Upper lobe of left lung (tissue), 6 donors: ENCODE measurements around the gene PLCG2. TPM values are rescaled to one million over a fixed set of nuclear protein-coding genes. Genes with fewer than 3 reads are reported as not detected.

Experiments
- ATAC-seq, 2 donors: fragments of 200-7000 bp; cut with Tn5 transposase; one replicate each; pipeline ENCODE4 v1.9.1; 2022; ENCODE audit warnings: mild to moderate bottlenecking in 2 of 2, moderate library complexity in 2 of 2; ENCODE audit not compliant: low FRiP score in 2 of 2
- DNase-seq, 2 donors: peaks; one replicate each; pipeline ENCODE4 v3.0.0-alpha.2; 2019 to 2020
- H3K27ac ChIP-seq, 4 donors: fragments of 200-600 bp; sonication (generic); one replicate each; pipeline ENCODE4 v1.5.1; 2016 to 2019
- H3K27me3 ChIP-seq, 4 donors: fragments of 200-600 bp; sonication (generic); one replicate each; pipeline ENCODE4 v1.5.1; 2017 to 2019
- H3K36me3 ChIP-seq, 4 donors: fragments of 200-600 bp; sonication (generic); one replicate each; pipeline ENCODE4 v1.5.1; 2016 to 2019
- H3K4me1 ChIP-seq, 4 donors: fragments of 200-600 bp; sonication (generic); one replicate each; pipeline ENCODE4 v1.5.1; 2018 to 2019
- H3K4me3 ChIP-seq, 4 donors: fragments of 200-600 bp; sonication (generic); one replicate each; pipeline ENCODE4 v1.5.1; 2017 to 2019; ENCODE audit warnings: mild to moderate bottlenecking in 2 of 4, moderate library complexity in 1 of 4
- H3K9me3 ChIP-seq, 4 donors: fragments of 200-600 bp; sonication (generic); one replicate each; pipeline ENCODE4 v1.5.1; 2018 to 2019
- EP300 ChIP-seq, 4 donors: sonication (generic); formaldehyde crosslinking; IDR thresholded peaks; one replicate each; pipeline ENCODE4 v1.5.1; 2017; ENCODE audit warnings: antibody characterized with exemption in 4 of 4, control low read depth in 2 of 4
- POLR2A ChIP-seq, 4 donors: fragments of 450-650 bp; IDR thresholded peaks; one replicate each; pipeline ENCODE4 v1.5.1; 2016 to 2017; ENCODE audit warnings: antibody characterized with exemption in 4 of 4, mild to moderate bottlenecking in 2 of 4
- POLR2AphosphoS5 ChIP-seq, 2 donors: sonication (generic); formaldehyde crosslinking; IDR thresholded peaks; one replicate each; pipeline ENCODE4 v1.5.1; 2017; ENCODE audit warnings: antibody characterized with exemption in 2 of 2
- WGBS, 2 donors: methylation state at CpG; one replicate each; pipeline ENCODE4 v1.1.5; 2017 to 2018; 5-methylcytosine and 5-hydroxymethylcytosine counted together
- total RNA-seq, 6 donors: library from RNA; depleted of rRNA in 4 of 6; stranded (reverse); fragments of >200 nt in 4 of 6; gene quantifications; one replicate each; pipeline versions ENCODE4 v1.1.0 to v1.2.1, GENCODE V29; 2016 to 2021
- TF ChIP-seq, protein P1 (sequence below), 6 experiments: fragments of 450-650 bp in 4 of 6; fragments of 200-600 bp in 2 of 6; sonication (generic) in 2 of 6; IDR thresholded peaks; one replicate each; pipeline ENCODE4 v1.5.1; 2016 to 2019; ENCODE audit warnings: antibody characterized with exemption in 6 of 6
- donor health status: DM: no; HTN: no; CAD: no; lungs with moderate emphysema.
- donor health status: DM: no; HTN: yes; CAD: no; lungs with severe emphysema.

The PLCG2 gene
- total RNA-seq, 6 donors from 2014 or later, result 13.8 to 85.9 (median 35.1) TPM

DNA sequence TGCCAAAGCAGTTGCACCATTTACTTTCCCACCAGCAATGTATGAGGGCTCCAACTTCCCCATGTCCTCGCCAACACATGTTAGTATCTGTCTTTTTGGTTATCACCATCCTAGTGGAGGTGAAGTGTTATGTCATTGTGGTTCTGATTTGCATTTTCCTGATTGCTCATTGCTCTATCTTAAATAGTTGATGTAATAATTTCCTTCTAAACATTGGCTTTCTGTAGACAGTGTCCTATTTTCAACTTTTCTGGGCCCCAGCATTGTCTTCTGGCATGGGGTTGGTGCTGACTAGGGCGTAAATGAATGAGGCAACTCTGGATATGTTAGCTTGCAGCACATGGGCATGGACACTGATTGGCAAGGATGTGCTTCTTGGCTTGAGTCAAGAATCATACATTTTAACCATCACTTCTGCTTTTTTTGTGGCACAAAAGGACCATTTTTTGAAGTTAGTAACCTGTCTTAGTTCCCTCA, 25.1 kb downstream of the PLCG2 start:
- H3K4me3 ChIP-seq, result no peak overlapping the region
- no peaks in the 10 kb centered on the region for H3K9me3 ChIP-seq
- no peaks in the 10 kb centered on the region for H3K27me3 ChIP-seq
- ATAC-seq (no peak), DNase-seq (no peak)
- WGBS, 2 donors, result 70 to 75% methylated on average over 2 of the region's 2 CpGs
- peaks cover 0 to 3% (median 0%) of the 10 kb centered on the region in 4 donors for H3K4me1 ChIP-seq
- no peak for TF ChIP-seq POLR2AphosphoS5 (IDR thresholded peaks at IDR 0.05)
- no peak for TF ChIP-seq POLR2A (IDR thresholded peaks at IDR 0.05)
- TF ChIP-seq EP300 (IDR thresholded peaks at IDR 0.05), result no peak
- TF ChIP-seq, protein P1, sequence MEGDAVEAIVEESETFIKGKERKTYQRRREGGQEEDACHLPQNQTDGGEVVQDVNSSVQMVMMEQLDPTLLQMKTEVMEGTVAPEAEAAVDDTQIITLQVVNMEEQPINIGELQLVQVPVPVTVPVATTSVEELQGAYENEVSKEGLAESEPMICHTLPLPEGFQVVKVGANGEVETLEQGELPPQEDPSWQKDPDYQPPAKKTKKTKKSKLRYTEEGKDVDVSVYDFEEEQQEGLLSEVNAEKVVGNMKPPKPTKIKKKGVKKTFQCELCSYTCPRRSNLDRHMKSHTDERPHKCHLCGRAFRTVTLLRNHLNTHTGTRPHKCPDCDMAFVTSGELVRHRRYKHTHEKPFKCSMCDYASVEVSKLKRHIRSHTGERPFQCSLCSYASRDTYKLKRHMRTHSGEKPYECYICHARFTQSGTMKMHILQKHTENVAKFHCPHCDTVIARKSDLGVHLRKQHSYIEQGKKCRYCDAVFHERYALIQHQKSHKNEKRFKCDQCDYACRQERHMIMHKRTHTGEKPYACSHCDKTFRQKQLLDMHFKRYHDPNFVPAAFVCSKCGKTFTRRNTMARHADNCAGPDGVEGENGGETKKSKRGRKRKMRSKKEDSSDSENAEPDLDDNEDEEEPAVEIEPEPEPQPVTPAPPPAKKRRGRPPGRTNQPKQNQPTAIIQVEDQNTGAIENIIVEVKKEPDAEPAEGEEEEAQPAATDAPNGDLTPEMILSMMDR (IDR thresholded peaks at IDR 0.05), result no peak
- no peak overlapping the region for H3K27ac ChIP-seq
- H3K36me3 ChIP-seq, result no peaks in the 10 kb centered on the region

DNA sequence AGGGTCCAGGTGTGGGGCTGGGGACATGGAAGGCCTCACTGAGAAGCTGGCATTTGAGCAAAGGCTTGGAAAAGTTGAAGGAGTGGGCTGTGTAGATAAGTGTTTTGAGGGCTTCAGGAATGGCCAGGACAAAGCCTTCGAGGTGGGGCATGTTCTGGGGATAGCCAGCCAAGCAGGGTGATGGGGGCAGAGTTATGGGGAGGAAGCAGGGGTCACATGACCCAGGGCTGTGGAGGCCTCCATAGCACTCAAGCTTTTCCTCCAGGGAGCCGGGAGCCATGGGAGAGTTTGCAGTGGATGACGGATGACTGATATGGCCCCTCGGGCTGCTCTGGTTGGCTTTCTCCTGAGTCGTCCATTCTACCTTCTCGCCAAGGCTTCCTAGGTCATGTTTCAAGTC, 27.6 kb downstream of the PLCG2 start:
- H3K27me3 ChIP-seq, result no peaks in the 10 kb centered on the region
- WGBS, 2 donors, result 76 to 87% methylated on average over 6 of the region's 6 CpGs
- no peaks in the 10 kb centered on the region for H3K9me3 ChIP-seq
- H3K4me1 ChIP-seq, result no peaks in the 10 kb centered on the region
- TF ChIP-seq POLR2AphosphoS5 (IDR thresholded peaks at IDR 0.05) (no peak), POLR2A (IDR thresholded peaks at IDR 0.05) (no peak)
- no peaks in the 10 kb centered on the region for H3K36me3 ChIP-seq
- H3K27ac ChIP-seq, result no peak overlapping the region
- DNase-seq (no peak), ATAC-seq (no peak)
- H3K4me3 ChIP-seq, result no peak overlapping the region

DNA sequence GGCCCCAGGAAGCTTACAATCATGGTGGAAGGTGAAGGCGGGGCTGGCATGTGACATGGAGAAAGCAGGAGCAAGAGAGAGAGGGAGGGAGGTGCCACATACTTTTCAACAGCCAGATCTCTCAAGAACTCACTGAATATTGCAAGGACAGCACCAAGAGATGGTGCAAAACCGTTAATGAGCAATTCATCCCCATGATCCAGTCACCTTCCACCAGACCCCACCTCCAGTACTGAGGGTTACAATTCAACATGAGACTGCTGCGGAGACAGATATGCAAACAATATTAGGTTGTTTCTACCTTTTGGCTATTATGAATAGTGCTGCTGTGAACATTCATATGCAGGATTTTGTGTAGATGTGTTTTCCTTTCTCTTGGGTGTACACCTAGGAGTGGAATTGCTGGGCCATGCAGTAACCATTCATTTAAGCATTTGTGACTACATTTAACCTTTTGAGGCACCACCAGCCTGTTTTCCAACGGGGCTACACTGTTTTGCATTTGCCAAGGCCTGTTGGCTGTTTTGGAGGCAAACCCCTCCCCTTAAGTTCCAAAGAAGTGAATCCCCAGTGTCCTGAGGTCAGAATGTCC, 28.8 kb downstream of the PLCG2 start:
- Histone ChIP-seq H3K4me1 (no peaks in the 10 kb centered on the region), H3K4me3 (no peak overlapping the region), H3K9me3 (no peaks in the 10 kb centered on the region), H3K27ac (no peak overlapping the region), H3K27me3 (no peaks in the 10 kb centered on the region), H3K36me3 (no peaks in the 10 kb centered on the region)
- ATAC-seq, result no peak
- no peak for DNase-seq
- WGBS, 2 donors, result 77 to 85% methylated on average over 4 of the region's 4 CpGs
- no peak for TF ChIP-seq EP300 (IDR thresholded peaks at IDR 0.05)
- TF ChIP-seq POLR2A (IDR thresholded peaks at IDR 0.05), result no peak
- TF ChIP-seq, protein P1 (IDR thresholded peaks at IDR 0.05), result no peak
- TF ChIP-seq POLR2AphosphoS5 (IDR thresholded peaks at IDR 0.05), result no peak

GRCh38 chr16:81808933-81809480, 29.9 kb downstream of the PLCG2 start:
- DNase-seq, result no peak
- Histone ChIP-seq H3K27ac (no peak overlapping the region), H3K36me3 (no peaks in the 10 kb centered on the region), H3K4me3 (no peak overlapping the region), H3K4me1 (no peaks in the 10 kb centered on the region), H3K9me3 (no peaks in the 10 kb centered on the region), H3K27me3 (no peaks in the 10 kb centered on the region)
- TF ChIP-seq POLR2A (IDR thresholded peaks at IDR 0.05) (no peak), POLR2AphosphoS5 (IDR thresholded peaks at IDR 0.05) (no peak), EP300 (IDR thresholded peaks at IDR 0.05) (no peak)
- TF ChIP-seq, protein P1 (IDR thresholded peaks at IDR 0.05), result no peak
- 65 to 75% methylated on average over 2 to 3 of the region's 3 CpGs for WGBS, 2 donors
- peak in 1 of 2 donors; percentile 31 for ATAC-seq

- Histone ChIP-seq H3K36me3 (no peaks in the 10 kb centered on the region), H3K9me3 (no peaks in the 10 kb centered on the region), H3K4me3 (no peak overlapping the region), H3K27me3 (no peaks in the 10 kb centered on the region), H3K27ac (no peak overlapping the region), H3K4me1 (no peaks in the 10 kb centered on the region)
- WGBS, 2 donors, result 78% methylated on average over 3 to 4 of the region's 4 CpGs
- TF ChIP-seq POLR2A (IDR thresholded peaks at IDR 0.05) (no peak), POLR2AphosphoS5 (IDR thresholded peaks at IDR 0.05) (no peak), EP300 (IDR thresholded peaks at IDR 0.05) (no peak)
- TF ChIP-seq, protein P1 (IDR thresholded peaks at IDR 0.05), result no peak
- ATAC-seq, result no peak
- DNase-seq, result no peak
These were observed 30.5 kb downstream of the PLCG2 start for GRCh38 chr16:81809567-81809966.
